ENCODE results near the gene XAF1.

DNA sequence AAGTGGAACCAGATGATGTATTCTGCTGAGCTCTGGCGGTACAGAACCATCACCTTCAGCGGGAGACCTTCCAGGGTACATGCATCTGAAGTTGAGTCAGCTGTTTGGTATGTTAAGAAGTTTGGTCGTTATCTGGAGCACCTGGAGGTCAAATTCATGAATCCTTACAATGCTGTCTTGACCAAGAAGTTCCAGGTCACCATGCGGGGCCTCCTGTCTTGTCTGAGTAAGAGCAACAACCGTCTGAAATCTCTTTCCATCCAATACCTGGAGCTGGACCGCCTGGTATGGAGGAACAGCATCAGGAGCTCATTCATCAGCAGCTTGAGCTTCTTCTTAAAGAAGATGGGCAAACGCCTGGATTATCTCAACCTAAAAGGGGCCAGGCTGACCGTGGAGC is 24.2 kb downstream of the XAF1 start:
- TF ChIP-seq, protein P1, sequence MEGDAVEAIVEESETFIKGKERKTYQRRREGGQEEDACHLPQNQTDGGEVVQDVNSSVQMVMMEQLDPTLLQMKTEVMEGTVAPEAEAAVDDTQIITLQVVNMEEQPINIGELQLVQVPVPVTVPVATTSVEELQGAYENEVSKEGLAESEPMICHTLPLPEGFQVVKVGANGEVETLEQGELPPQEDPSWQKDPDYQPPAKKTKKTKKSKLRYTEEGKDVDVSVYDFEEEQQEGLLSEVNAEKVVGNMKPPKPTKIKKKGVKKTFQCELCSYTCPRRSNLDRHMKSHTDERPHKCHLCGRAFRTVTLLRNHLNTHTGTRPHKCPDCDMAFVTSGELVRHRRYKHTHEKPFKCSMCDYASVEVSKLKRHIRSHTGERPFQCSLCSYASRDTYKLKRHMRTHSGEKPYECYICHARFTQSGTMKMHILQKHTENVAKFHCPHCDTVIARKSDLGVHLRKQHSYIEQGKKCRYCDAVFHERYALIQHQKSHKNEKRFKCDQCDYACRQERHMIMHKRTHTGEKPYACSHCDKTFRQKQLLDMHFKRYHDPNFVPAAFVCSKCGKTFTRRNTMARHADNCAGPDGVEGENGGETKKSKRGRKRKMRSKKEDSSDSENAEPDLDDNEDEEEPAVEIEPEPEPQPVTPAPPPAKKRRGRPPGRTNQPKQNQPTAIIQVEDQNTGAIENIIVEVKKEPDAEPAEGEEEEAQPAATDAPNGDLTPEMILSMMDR (IDR thresholded peaks at IDR 0.05): no peak
- TF ChIP-seq SMC3 (IDR thresholded peaks at IDR 0.05; ENCODE audit: low read depth, low read length): no peak
- TF ChIP-seq FOXM1 (IDR thresholded peaks at IDR 0.05; ENCODE audit: low read depth): no peak
- TF ChIP-seq, protein P2, sequence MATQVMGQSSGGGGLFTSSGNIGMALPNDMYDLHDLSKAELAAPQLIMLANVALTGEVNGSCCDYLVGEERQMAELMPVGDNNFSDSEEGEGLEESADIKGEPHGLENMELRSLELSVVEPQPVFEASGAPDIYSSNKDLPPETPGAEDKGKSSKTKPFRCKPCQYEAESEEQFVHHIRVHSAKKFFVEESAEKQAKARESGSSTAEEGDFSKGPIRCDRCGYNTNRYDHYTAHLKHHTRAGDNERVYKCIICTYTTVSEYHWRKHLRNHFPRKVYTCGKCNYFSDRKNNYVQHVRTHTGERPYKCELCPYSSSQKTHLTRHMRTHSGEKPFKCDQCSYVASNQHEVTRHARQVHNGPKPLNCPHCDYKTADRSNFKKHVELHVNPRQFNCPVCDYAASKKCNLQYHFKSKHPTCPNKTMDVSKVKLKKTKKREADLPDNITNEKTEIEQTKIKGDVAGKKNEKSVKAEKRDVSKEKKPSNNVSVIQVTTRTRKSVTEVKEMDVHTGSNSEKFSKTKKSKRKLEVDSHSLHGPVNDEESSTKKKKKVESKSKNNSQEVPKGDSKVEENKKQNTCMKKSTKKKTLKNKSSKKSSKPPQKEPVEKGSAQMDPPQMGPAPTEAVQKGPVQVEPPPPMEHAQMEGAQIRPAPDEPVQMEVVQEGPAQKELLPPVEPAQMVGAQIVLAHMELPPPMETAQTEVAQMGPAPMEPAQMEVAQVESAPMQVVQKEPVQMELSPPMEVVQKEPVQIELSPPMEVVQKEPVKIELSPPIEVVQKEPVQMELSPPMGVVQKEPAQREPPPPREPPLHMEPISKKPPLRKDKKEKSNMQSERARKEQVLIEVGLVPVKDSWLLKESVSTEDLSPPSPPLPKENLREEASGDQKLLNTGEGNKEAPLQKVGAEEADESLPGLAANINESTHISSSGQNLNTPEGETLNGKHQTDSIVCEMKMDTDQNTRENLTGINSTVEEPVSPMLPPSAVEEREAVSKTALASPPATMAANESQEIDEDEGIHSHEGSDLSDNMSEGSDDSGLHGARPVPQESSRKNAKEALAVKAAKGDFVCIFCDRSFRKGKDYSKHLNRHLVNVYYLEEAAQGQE (IDR thresholded peaks at IDR 0.05; ENCODE audit: low read depth, low read length): no peak
- no peak for TF ChIP-seq RCOR1 (IDR thresholded peaks at IDR 0.05; ENCODE audit: low read length)
- no peak for TF ChIP-seq RXRA (IDR thresholded peaks at IDR 0.05; ENCODE audit: borderline replicate concordance, low read depth)
- no peak for TF ChIP-seq SIN3A (IDR thresholded peaks at IDR 0.05; ENCODE audit: borderline replicate concordance, low read depth, low read length)

Data from SK-N-SH (cell line).